OCI-LY1 (cell line): Measurements from ENCODE around the gene PLXNA2.

Experiments used
- H2AFZ ChIP-seq: fragments of 200-600 bp; sonication (generic), shearing (Covaris generic); 2 replicates; pipeline ENCODE4 v1.6.0; 2014; ENCODE audit warnings: antibody characterized with exemption, mild to moderate bottlenecking, low read length
- H3F3A ChIP-seq: fragments of 200-600 bp; sonication (generic), shearing (Covaris generic); 2 replicates; pipeline ENCODE4 v1.6.0; 2014; ENCODE audit warnings: mild to moderate bottlenecking, antibody characterized with exemption, low read length, moderate library complexity; ENCODE audit not compliant: insufficient read depth
- H3K27ac ChIP-seq: fragments of 200-600 bp; sonication (generic); 2 replicates; pipeline ENCODE4 v1.5.1; 2014; ENCODE audit warnings: low read length, mixed run types, mild to moderate bottlenecking, low read depth; ENCODE audit not compliant: poor library complexity, severe bottlenecking
- H3K27me3 ChIP-seq: fragments of 200-600 bp; sonication (generic); 2 replicates; pipeline ENCODE4 v1.6.0; 2014; ENCODE audit warnings: antibody characterized with exemption, mild to moderate bottlenecking, low read length, moderate library complexity; ENCODE audit not compliant: insufficient read depth
- H3K36me3 ChIP-seq: fragments of 200-600 bp; sonication (generic); 2 replicates; pipeline ENCODE4 v1.6.1; 2014; ENCODE audit warnings: mild to moderate bottlenecking, antibody characterized with exemption, low read length, moderate library complexity, mixed read lengths; ENCODE audit not compliant: insufficient read depth
- H3K4me1 ChIP-seq: fragments of 200-600 bp; sonication (generic); 2 replicates; pipeline ENCODE4 v1.5.1; 2014; ENCODE audit warnings: mild to moderate bottlenecking, low read length, moderate library complexity; ENCODE audit not compliant: insufficient read depth, severe bottlenecking
- H3K4me2 ChIP-seq: fragments of 200-600 bp; sonication (generic), shearing (Covaris generic); 2 replicates; pipeline ENCODE4 v1.6.1; 2014; ENCODE audit warnings: low read length
- H3K4me3 ChIP-seq: fragments of 200-600 bp; sonication (generic); 2 replicates; pipeline ENCODE4 v1.5.1; 2014; ENCODE audit warnings: low read length, low read depth, mild to moderate bottlenecking, mixed read lengths; ENCODE audit not compliant: poor library complexity, severe bottlenecking
- H3K79me2 ChIP-seq: fragments of 200-600 bp; shearing (Covaris generic); 2 replicates; pipeline ENCODE4 v1.6.1; 2016; ENCODE audit warnings: mixed run types, low read length, mixed read lengths; ENCODE audit not compliant: insufficient read depth
- H3K9ac ChIP-seq: fragments of 200-600 bp; sonication (generic), shearing (Covaris generic); 2 replicates; pipeline ENCODE4 v1.6.1; 2014; ENCODE audit warnings: mild to moderate bottlenecking, low read length, mixed read lengths
- H3K9me2 ChIP-seq: fragments of 200-600 bp; sonication (generic), shearing (Covaris generic); 2 replicates; pipeline ENCODE4 v1.6.1; 2014; ENCODE audit warnings: low read depth, mild to moderate bottlenecking, low read length, mixed read lengths
- H3K9me3 ChIP-seq: fragments of 200-600 bp; shearing (Covaris generic); 2 replicates; pipeline ENCODE4 v1.6.1; 2014; ENCODE audit warnings: low read length, mixed read lengths
- H4K20me1 ChIP-seq: fragments of 200-600 bp; sonication (generic), shearing (Covaris generic); 2 replicates; pipeline ENCODE4 v1.6.0; 2016; ENCODE audit warnings: mild to moderate bottlenecking, low read length; ENCODE audit not compliant: insufficient read depth
- CTCF ChIP-seq: fragments of 200-600 bp; sonication (generic), shearing (Covaris generic); IDR thresholded peaks from 2 replicates; pipeline ENCODE4 v1.5.1; 2017; ENCODE audit warnings: mild to moderate bottlenecking, antibody characterized with exemption, low read length, moderate library complexity, mixed read lengths
- EZH2 ChIP-seq: fragments of 200-600 bp; sonication (generic), shearing (Covaris generic); IDR thresholded peaks from 2 replicates; pipeline ENCODE4 v1.8.0; 2017; ENCODE audit warnings: borderline replicate concordance, mixed run types, mild to moderate bottlenecking, antibody characterized with exemption, low read length, moderate library complexity, mixed read lengths

Gene PLXNA2

DNA sequence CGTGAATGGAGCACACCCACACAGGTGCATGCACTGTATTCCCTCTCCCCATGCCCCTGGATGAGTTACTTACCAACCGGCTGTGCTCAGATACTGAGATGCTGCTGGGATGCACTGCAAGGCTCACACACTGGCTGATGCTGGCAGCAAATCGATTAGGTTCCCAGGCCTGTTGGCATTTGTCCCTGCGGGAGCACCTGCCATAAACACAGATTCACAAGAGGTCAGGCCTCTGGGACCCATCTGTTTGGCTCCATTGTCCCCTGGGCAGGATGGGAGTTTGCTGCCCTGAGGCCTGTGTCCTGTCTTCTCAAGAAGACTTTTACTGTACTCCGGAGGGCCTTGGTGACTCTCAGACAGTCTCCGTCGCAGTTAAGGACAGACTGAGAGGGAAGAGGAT is 145.4 kb downstream of the PLXNA2 start:
- Histone ChIP-seq H4K20me1 (no peaks in the 10 kb centered on the region), H3K27ac (no peak overlapping the region), H3K4me1 (no peaks in the 10 kb centered on the region), H3K9me3 (no peaks in the 10 kb centered on the region), H3K79me2 (no peaks in the 10 kb centered on the region), H3K27me3 (no peaks in the 10 kb centered on the region), H3K9me2 (no peaks in the 10 kb centered on the region), H3K9ac (no peak overlapping the region), H3K4me2 (no peak overlapping the region), H3F3A (no peaks in the 10 kb centered on the region), H2AFZ (no peak overlapping the region), H3K4me3 (no peak overlapping the region), H3K36me3 (no peaks in the 10 kb centered on the region)
- TF ChIP-seq CTCF (no peak), EZH2 (no peak)

GRCh38 chr1:208093754-208094719 is 150.1 kb downstream of the PLXNA2 start:
- Histone ChIP-seq H3K9me2 (no peaks in the 10 kb centered on the region), H3K36me3 (no peaks in the 10 kb centered on the region)

GRCh38 chr1:208093046-208093445 is 151.1 kb downstream of the PLXNA2 start:
- no peak overlapping the region for H2AFZ ChIP-seq
- H3K79me2 ChIP-seq: no peaks in the 10 kb centered on the region
- H3K27me3 ChIP-seq: 0 out of 2 replicates have a peak, but pooled peaks cover 6% of the 10 kb centered on the region
- H3K4me3 ChIP-seq: no peak overlapping the region
- H3K9me3 ChIP-seq: no peaks in the 10 kb centered on the region
- H3F3A ChIP-seq: no peaks in the 10 kb centered on the region
- H3K9ac ChIP-seq: no peak overlapping the region
- no peaks in the 10 kb centered on the region for H3K4me1 ChIP-seq
- H3K9me2 ChIP-seq: no peaks in the 10 kb centered on the region
- no peaks in the 10 kb centered on the region for H4K20me1 ChIP-seq
- H3K4me2 ChIP-seq: no peak overlapping the region
- no peak overlapping the region for H3K27ac ChIP-seq
- TF ChIP-seq EZH2 (no peak), CTCF (no peak)
- H3K36me3 ChIP-seq: no peaks in the 10 kb centered on the region

More at GRCh38 chr1:208093754-208094719, 150.1 kb downstream of the PLXNA2 start:
- Histone ChIP-seq H2AFZ (no peak overlapping the region), H3K79me2 (no peaks in the 10 kb centered on the region), H3K9ac (no peak overlapping the region), H3K4me1 (no peaks in the 10 kb centered on the region), H3K27ac (no peak overlapping the region), H4K20me1 (no peaks in the 10 kb centered on the region), H3K4me3 (no peak overlapping the region), H3K9me3 (no peaks in the 10 kb centered on the region), H3K27me3 (0 out of 2 replicates have a peak, but pooled peaks cover 6% of the 10 kb centered on the region), H3K4me2 (no peak overlapping the region), H3F3A (no peaks in the 10 kb centered on the region)
- TF ChIP-seq CTCF (peak; percentile 83), EZH2 (no peak)
